PFSK-1 (cell line): ENCODE measurements around the gene SUFU.

Source experiments
- FOXP2 ChIP-seq: optimal IDR thresholded peaks from 2 replicates; pipeline ENCODE3; 2011; ENCODE audit warnings: borderline replicate concordance, control low read depth, inconsistent platforms; ENCODE audit not compliant: insufficient read depth; ENCODE audit errors: extremely low read length, extremely low read depth
- POLR2AphosphoS5 ChIP-seq: IDR thresholded peaks from 2 replicates; pipeline ENCODE4 v1.6.1; 2012; ENCODE audit warnings: low read depth, mild to moderate bottlenecking, control low read depth, low read length, moderate library complexity
- SIN3A ChIP-seq: IDR thresholded peaks from 2 replicates; pipeline ENCODE4 v1.6.1; 2012; ENCODE audit warnings: mild to moderate bottlenecking, low read length, moderate library complexity, borderline replicate concordance; ENCODE audit not compliant: insufficient read depth
- TAF1 ChIP-seq: IDR thresholded peaks from 2 replicates; pipeline ENCODE4 v1.6.1; 2012; ENCODE audit warnings: low read length, control low read depth, borderline replicate concordance; ENCODE audit not compliant: insufficient read depth
- TF ChIP-seq, protein P1 (sequence below), 2 experiments: IDR thresholded peaks; 2 replicates each; pipeline versions ENCODE4 v1.6.1 to v1.8.0; 2011 to 2012; ENCODE audit warnings: low read depth in 2 of 2, low read length in 2 of 2, control low read depth in 1 of 2, inconsistent platforms in 1 of 2, mild to moderate bottlenecking in 1 of 2, moderate library complexity in 1 of 2; ENCODE audit not compliant: insufficient read depth in 1 of 2

Gene SUFU

DNA sequence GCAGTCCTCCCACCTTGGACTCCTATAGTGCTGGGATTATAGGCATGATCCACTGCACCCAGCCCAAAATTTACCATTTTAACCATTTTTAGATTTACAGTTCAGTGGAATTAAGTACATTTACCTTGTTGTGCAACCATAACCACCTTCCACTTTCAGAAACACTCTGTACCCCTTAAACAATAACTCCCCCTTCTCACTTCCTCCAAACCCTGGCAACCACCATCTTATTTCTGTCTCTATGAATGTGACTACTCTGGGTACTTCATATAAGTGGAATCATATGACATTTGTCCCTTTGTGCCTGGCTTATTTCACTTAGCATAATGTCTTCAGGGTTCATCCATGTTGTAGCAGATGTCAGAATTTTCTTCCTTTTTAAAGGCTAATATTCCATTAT, 33.6 kb downstream of the SUFU start:
- TF ChIP-seq SIN3A (no peak), FOXP2 (no peak), TAF1 (no peak), POLR2AphosphoS5 (no peak)
- TF ChIP-seq, protein P1, sequence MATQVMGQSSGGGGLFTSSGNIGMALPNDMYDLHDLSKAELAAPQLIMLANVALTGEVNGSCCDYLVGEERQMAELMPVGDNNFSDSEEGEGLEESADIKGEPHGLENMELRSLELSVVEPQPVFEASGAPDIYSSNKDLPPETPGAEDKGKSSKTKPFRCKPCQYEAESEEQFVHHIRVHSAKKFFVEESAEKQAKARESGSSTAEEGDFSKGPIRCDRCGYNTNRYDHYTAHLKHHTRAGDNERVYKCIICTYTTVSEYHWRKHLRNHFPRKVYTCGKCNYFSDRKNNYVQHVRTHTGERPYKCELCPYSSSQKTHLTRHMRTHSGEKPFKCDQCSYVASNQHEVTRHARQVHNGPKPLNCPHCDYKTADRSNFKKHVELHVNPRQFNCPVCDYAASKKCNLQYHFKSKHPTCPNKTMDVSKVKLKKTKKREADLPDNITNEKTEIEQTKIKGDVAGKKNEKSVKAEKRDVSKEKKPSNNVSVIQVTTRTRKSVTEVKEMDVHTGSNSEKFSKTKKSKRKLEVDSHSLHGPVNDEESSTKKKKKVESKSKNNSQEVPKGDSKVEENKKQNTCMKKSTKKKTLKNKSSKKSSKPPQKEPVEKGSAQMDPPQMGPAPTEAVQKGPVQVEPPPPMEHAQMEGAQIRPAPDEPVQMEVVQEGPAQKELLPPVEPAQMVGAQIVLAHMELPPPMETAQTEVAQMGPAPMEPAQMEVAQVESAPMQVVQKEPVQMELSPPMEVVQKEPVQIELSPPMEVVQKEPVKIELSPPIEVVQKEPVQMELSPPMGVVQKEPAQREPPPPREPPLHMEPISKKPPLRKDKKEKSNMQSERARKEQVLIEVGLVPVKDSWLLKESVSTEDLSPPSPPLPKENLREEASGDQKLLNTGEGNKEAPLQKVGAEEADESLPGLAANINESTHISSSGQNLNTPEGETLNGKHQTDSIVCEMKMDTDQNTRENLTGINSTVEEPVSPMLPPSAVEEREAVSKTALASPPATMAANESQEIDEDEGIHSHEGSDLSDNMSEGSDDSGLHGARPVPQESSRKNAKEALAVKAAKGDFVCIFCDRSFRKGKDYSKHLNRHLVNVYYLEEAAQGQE (IDR thresholded peaks at IDR 0.05; ENCODE audit: insufficient read depth in 1 of 2, low read depth in 2 of 2, low read length in 2 of 2): no peak

- no peak for TF ChIP-seq SIN3A
- no peak for TF ChIP-seq FOXP2
- no peak for TF ChIP-seq POLR2AphosphoS5
- TF ChIP-seq, protein P1 (IDR thresholded peaks at IDR 0.05; ENCODE audit: insufficient read depth in 1 of 2, low read depth in 2 of 2, low read length in 2 of 2): no peak
- no peak for TF ChIP-seq TAF1
These were observed 34.2 kb downstream of the SUFU start for GRCh38 chr10:102537948-102538347.

GRCh38 chr10:102538811-102539210, 35.0 kb downstream of the SUFU start:
- TF ChIP-seq, protein P1 (IDR thresholded peaks at IDR 0.05; ENCODE audit: insufficient read depth in 1 of 2, low read depth in 2 of 2, low read length in 2 of 2): no peak
- TF ChIP-seq FOXP2 (no peak), TAF1 (no peak), POLR2AphosphoS5 (no peak), SIN3A (no peak)

GRCh38 chr10:102540023-102540422, 36.3 kb downstream of the SUFU start:
- no peak for TF ChIP-seq FOXP2

DNA sequence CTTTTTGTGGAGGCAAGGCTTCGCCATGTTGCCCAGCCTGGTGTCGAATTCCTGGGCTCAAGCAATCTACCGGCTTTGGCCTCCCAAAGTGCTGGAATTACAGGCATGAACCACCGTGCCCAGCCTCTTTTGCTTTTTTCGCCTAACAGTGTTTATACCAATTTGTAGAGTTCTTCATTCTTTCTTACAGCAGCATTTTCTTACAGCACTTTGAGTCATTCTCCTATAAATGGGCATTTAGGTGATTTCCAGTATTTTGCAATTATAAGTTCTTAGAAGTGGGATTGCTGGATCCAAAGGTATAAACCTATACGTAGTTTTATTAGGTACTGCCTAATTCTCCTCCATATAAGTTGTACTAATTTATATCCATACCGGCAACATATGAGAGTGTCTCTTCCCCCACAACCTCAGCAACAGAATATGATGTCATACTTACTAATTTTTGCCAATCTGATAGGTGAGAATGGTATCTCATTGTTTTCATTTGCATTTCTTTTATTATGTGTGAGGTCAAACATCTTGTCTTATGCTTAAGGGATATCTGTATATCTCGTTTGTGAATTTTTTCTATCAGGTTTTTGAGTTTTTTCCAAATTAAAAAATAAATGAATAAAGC, 39.1 kb downstream of the SUFU start:
- TF ChIP-seq FOXP2 (no peak), SIN3A (no peak), TAF1 (no peak), POLR2AphosphoS5 (no peak)
- TF ChIP-seq, protein P1 (IDR thresholded peaks at IDR 0.05; ENCODE audit: insufficient read depth in 1 of 2, low read depth in 2 of 2, low read length in 2 of 2): no peak
